Activated CD8-positive, alpha-beta T cell treated with anti-CD3 and anti-CD28 coated beads for 36 hours (primary cell): Measurements from ENCODE around the gene BCL2L11. TPM values are rescaled to one million over a fixed set of nuclear protein-coding genes. Genes with fewer than 3 reads are reported as not detected.

ENCODE experiments used
- ATAC-seq: fragments of 200-7000 bp; cut with Tn5 transposase; one replicate; pipeline ENCODE4 v1.10.0; 2021; ENCODE audit warnings: mild to moderate bottlenecking, moderate library complexity
- CTCF ChIA-PET: fragments of 350-600 bp; sonication (Branson Sonifier 250); formaldehyde crosslinking; loops from one replicate; lab custom pipeline; 2021; ENCODE audit warnings: antibody characterized with exemption; lab: Charles Lee
- POLR2A ChIA-PET: fragments of 350-600 bp; sonication (Branson Sonifier 250); formaldehyde crosslinking; loops from one replicate; lab custom pipeline; 2021; ENCODE audit warnings: antibody characterized with exemption; lab: Charles Lee
- DNase-seq: peaks from one replicate; pipeline ENCODE4 v3.0.0-alpha.2; 2020
- H3K27ac Mint-ChIP-seq: one replicate; pipeline ENCODE4 v1.8.0; 2021; ENCODE audit warnings: mild to moderate bottlenecking, mixed read lengths
- H3K27me3 Mint-ChIP-seq: one replicate; pipeline ENCODE4 v1.8.0; 2021; ENCODE audit warnings: mixed read lengths
- H3K36me3 Mint-ChIP-seq: one replicate; pipeline ENCODE4 v1.8.0; 2021; ENCODE audit warnings: low read depth, mixed read lengths
- H3K4me1 Mint-ChIP-seq: one replicate; pipeline ENCODE4 v1.8.0; 2021; ENCODE audit warnings: low read depth, mixed read lengths
- H3K4me3 Mint-ChIP-seq: one replicate; pipeline ENCODE4 v1.8.0; 2021; ENCODE audit warnings: mild to moderate bottlenecking, moderate library complexity, mixed read lengths
- H3K9me3 Mint-ChIP-seq: one replicate; pipeline ENCODE4 v1.8.0; 2021; ENCODE audit warnings: mixed read lengths
- CTCF ChIP-seq: fragments of 200-600 bp; IDR thresholded peaks from one replicate; pipeline ENCODE4 v1.8.0; 2022; ENCODE audit warnings: antibody characterized with exemption, mild to moderate bottlenecking
- intact Hi-C: fragments of 100-400 bp; cut with micrococcal nuclease; formaldehyde crosslinking; loops from one replicate; pipeline ENCODE4 v1.10.0; 2022
- total RNA-seq, 2 experiments: library from RNA; stranded (reverse); gene quantifications; one replicate each; pipeline ENCODE4 v1.2.3, GENCODE V29; 2021

Gene BCL2L11
- total RNA-seq, 2 experiments from 2014 or later, result 19.8 to 22.6 TPM

GRCh38 chr2:111145951-111146350 is 25.2 kb downstream of the BCL2L11 start:
- peaks cover 62% of the 10 kb centered on the region for H3K36me3 Mint-ChIP-seq
- ChIA-PET POLR2A (interaction anchor here (1.2 kb wide), 1 partner anchor 11 kb away, joined by 3 read pairs; no protein-coding TSS in a partner anchor), CTCF (interaction anchor here (0.5 to 1.7 kb wide), 4 partner anchors 9 to 333 kb away, joined by 3 to 4 read pairs (median 3); no protein-coding TSS in a partner anchor)
- H3K27me3 Mint-ChIP-seq, result no peaks in the 10 kb centered on the region
- peaks cover 48% of the 10 kb centered on the region for H3K4me1 Mint-ChIP-seq
- H3K4me3 Mint-ChIP-seq, result no peak overlapping the region
- no peak overlapping the region for H3K27ac Mint-ChIP-seq
- intact Hi-C loops, result no loop called here
- no peak for ATAC-seq
- no peaks in the 10 kb centered on the region for H3K9me3 Mint-ChIP-seq
- no peak for DNase-seq
- no peak for TF ChIP-seq CTCF

- H3K27ac Mint-ChIP-seq, result no peak overlapping the region
- no peak for ATAC-seq
- ChIA-PET POLR2A (interaction anchor here (0.6 kb wide), 2 partner anchors 8 to 154 kb away, joined by 3 to 4 read pairs; no protein-coding TSS in a partner anchor), CTCF (interaction anchor here (1.1 kb wide), 1 partner anchor 74 kb away, joined by 3 read pairs; no protein-coding TSS in a partner anchor)
- intact Hi-C loops, result no loop called here
- H3K9me3 Mint-ChIP-seq, result no peaks in the 10 kb centered on the region
- H3K36me3 Mint-ChIP-seq, result peaks cover 63% of the 10 kb centered on the region
- H3K27me3 Mint-ChIP-seq, result no peaks in the 10 kb centered on the region
- peaks cover 39% of the 10 kb centered on the region for H3K4me1 Mint-ChIP-seq
- H3K4me3 Mint-ChIP-seq, result no peak overlapping the region
- no peak for TF ChIP-seq CTCF
- no peak for DNase-seq
Observed at GRCh38 chr2:111148225-111148873, 27.6 kb downstream of the BCL2L11 start.

- POLR2A ChIA-PET, result interaction anchor here (0.6 kb wide), 1 partner anchor 9 kb away, joined by 4 read pairs; no protein-coding TSS in a partner anchor
- Mint-ChIP-seq H3K9me3 (no peaks in the 10 kb centered on the region), H3K4me1 (peaks cover 38% of the 10 kb centered on the region), H3K27me3 (no peaks in the 10 kb centered on the region), H3K4me3 (no peak overlapping the region), H3K27ac (no peak overlapping the region), H3K36me3 (peaks cover 62% of the 10 kb centered on the region)
- ATAC-seq, result no peak
- no peak for DNase-seq
- TF ChIP-seq CTCF, result no peak
- CTCF ChIA-PET, result no interaction called here
- intact Hi-C loops, result no loop called here
Observed at GRCh38 chr2:111148925-111149324, 28.2 kb downstream of the BCL2L11 start.

- intact Hi-C loops, result no loop called here
- no peak for ATAC-seq
- H3K9me3 Mint-ChIP-seq, result no peaks in the 10 kb centered on the region
- no peaks in the 10 kb centered on the region for H3K27me3 Mint-ChIP-seq
- no peak for DNase-seq
- no peak for TF ChIP-seq CTCF
- no peak overlapping the region for H3K4me3 Mint-ChIP-seq
- ChIA-PET CTCF (no interaction called here), POLR2A (no interaction called here)
- H3K4me1 Mint-ChIP-seq, result peaks cover 37% of the 10 kb centered on the region
- H3K27ac Mint-ChIP-seq, result peak overlapping the region; percentile 35
- H3K36me3 Mint-ChIP-seq, result peaks cover 58% of the 10 kb centered on the region
Observed at GRCh38 chr2:111149882-111150455, 29.3 kb downstream of the BCL2L11 start.

GRCh38 chr2:111154758-111155157 is 34.0 kb downstream of the BCL2L11 start:
- no peak for TF ChIP-seq CTCF
- ChIA-PET POLR2A (interaction anchor here (0.6 kb wide), 1 partner anchor 8 kb away, joined by 3 read pairs; no protein-coding TSS in a partner anchor), CTCF (interaction anchor here (1.2 to 3.0 kb wide), 2 partner anchors 9 to 12 kb away, joined by 4 to 11 read pairs; no protein-coding TSS in a partner anchor)
- H3K4me3 Mint-ChIP-seq, result no peak overlapping the region
- peaks cover 43% of the 10 kb centered on the region for H3K4me1 Mint-ChIP-seq
- H3K27me3 Mint-ChIP-seq, result no peaks in the 10 kb centered on the region
- ATAC-seq (no peak), DNase-seq (no peak)
- H3K36me3 Mint-ChIP-seq, result peaks cover 67% of the 10 kb centered on the region
- intact Hi-C loops, result no loop called here
- no peaks in the 10 kb centered on the region for H3K9me3 Mint-ChIP-seq
- H3K27ac Mint-ChIP-seq, result no peak overlapping the region
